IMR-90 (cell line): Measurements from ENCODE around the gene TSR2. TPM values are rescaled to one million over a fixed set of nuclear protein-coding genes. Genes with fewer than 3 reads are reported as not detected.

ENCODE experiments used
- ATAC-seq: fragments of 200-7000 bp; cut with Tn5 transposase; 2 replicates; pipeline ENCODE4 v1.9.1; 2020; ENCODE audit warnings: low read depth, mild to moderate bottlenecking, moderate library complexity
- BruUV-seq: library from RNA; stranded (reverse); fragments of 400-500 nt; replicated peaks from 2 replicates; lab custom pipeline; 2021; lab: Mats Ljungman, UMichigan
- CTCF ChIA-PET: fragments of 300-600 bp; formaldehyde crosslinking; extraction: SDS; loops from one replicate; lab custom pipeline; 2021; ENCODE audit warnings: antibody characterized with exemption; lab: Yijun Ruan, JAX
- POLR2A ChIA-PET: fragments of 300-600 bp; sonication (Branson Sonifier 250); formaldehyde crosslinking; loops from one replicate; lab custom pipeline; 2022; ENCODE audit warnings: antibody characterized with exemption; ENCODE audit not compliant: unreplicated experiment; lab: Charles Lee
- DNase-seq: peaks from one replicate; pipeline ENCODE4 v3.0.0; 2013
- H2AFZ ChIP-seq: replicated peaks from 2 replicates; pipeline ENCODE3; 2013; ENCODE audit warnings: low read length, mild to moderate bottlenecking; ENCODE audit not compliant: poor library complexity
- H2AK5ac ChIP-seq: 2 replicates; pipeline ENCODE4 v1.6.1; 2013; ENCODE audit warnings: low read depth, low read length, inconsistent platforms
- H2AK9ac ChIP-seq: replicated peaks from 2 replicates; pipeline ENCODE3; 2013; ENCODE audit warnings: mild to moderate bottlenecking, low read depth, low read length, moderate library complexity; ENCODE audit not compliant: poor library complexity
- H2BK120ac ChIP-seq: 2 replicates; pipeline ENCODE4 v1.6.1; 2013; ENCODE audit warnings: low read depth, low read length, inconsistent platforms
- H2BK15ac ChIP-seq: 3 replicates; pipeline ENCODE4 v1.6.1; 2013; ENCODE audit warnings: low read depth, low read length, inconsistent platforms
- H2BK20ac ChIP-seq: 2 replicates; pipeline ENCODE4 v1.6.1; 2013; ENCODE audit warnings: low read depth, mild to moderate bottlenecking, inconsistent platforms, low read length, moderate library complexity
- H2BK5ac ChIP-seq: 2 replicates; pipeline ENCODE4 v1.6.1; 2013; ENCODE audit warnings: mild to moderate bottlenecking, low read depth, low read length, inconsistent platforms; ENCODE audit not compliant: poor library complexity, severe bottlenecking
- H3K14ac ChIP-seq: replicated peaks from 2 replicates; pipeline ENCODE4 v1.6.1; 2013; ENCODE audit warnings: low read depth, low read length, inconsistent platforms
- H3K18ac ChIP-seq: 2 replicates; pipeline ENCODE4 v1.6.1; 2013; ENCODE audit warnings: low read depth, low read length, control low read depth
- H3K23ac ChIP-seq: 2 replicates; pipeline ENCODE4 v1.6.1; 2013; ENCODE audit warnings: low read depth, low read length, inconsistent platforms
- H3K27ac ChIP-seq: 2 replicates; pipeline ENCODE4 v1.5.1; 2013; ENCODE audit warnings: mild to moderate bottlenecking, control low read depth, low read length; ENCODE audit not compliant: insufficient read depth
- H3K27me3 ChIP-seq: 2 replicates; pipeline ENCODE4 v1.6.1; 2013; ENCODE audit warnings: low read length; ENCODE audit not compliant: control insufficient read depth, insufficient read depth
- H3K36me3 ChIP-seq: 2 replicates; pipeline ENCODE4 v1.6.1; 2013; ENCODE audit warnings: low read length, mixed read lengths; ENCODE audit not compliant: control insufficient read depth, insufficient read depth
- H3K4ac ChIP-seq: 2 replicates; pipeline ENCODE4 v1.6.1; 2013; ENCODE audit warnings: low read depth, low read length, inconsistent platforms
- H3K4me1 ChIP-seq: 2 replicates; pipeline ENCODE4 v1.6.1; 2013; ENCODE audit warnings: low read length, mixed read lengths; ENCODE audit not compliant: control insufficient read depth, insufficient read depth
- H3K4me2 ChIP-seq: 2 replicates; pipeline ENCODE4 v1.6.1; 2013; ENCODE audit warnings: low read depth, mild to moderate bottlenecking, control low read depth, low read length, moderate library complexity
- H3K4me3 ChIP-seq: 2 replicates; pipeline ENCODE4 v1.5.1; 2013; ENCODE audit warnings: low read depth, mild to moderate bottlenecking, control low read depth, low read length, moderate library complexity; ENCODE audit not compliant: insufficient read depth
- H3K56ac ChIP-seq: 2 replicates; pipeline ENCODE4 v1.6.1; 2013; ENCODE audit warnings: low read length, inconsistent platforms; ENCODE audit not compliant: insufficient read depth; ENCODE audit errors: extremely low read depth
- H3K79me1 ChIP-seq, 2 experiments: 2 replicates each; pipeline ENCODE4 v1.6.1; 2013; ENCODE audit warnings: low read length in 2 of 2, inconsistent platforms in 1 of 2, low read depth in 1 of 2
- H3K9ac ChIP-seq: 2 replicates; pipeline ENCODE4 v1.6.1; 2013; ENCODE audit warnings: low read depth, low read length, control low read depth
- H3K9me1 ChIP-seq: 2 replicates; pipeline ENCODE4 v1.6.1; 2013; ENCODE audit warnings: low read length, inconsistent platforms; ENCODE audit not compliant: insufficient read depth
- H3K9me3 ChIP-seq: 2 replicates; pipeline ENCODE4 v1.6.1; 2013; ENCODE audit warnings: low read length; ENCODE audit not compliant: control insufficient read depth, insufficient read depth
- H4K20me1 ChIP-seq: 2 replicates; pipeline ENCODE4 v1.6.1; 2013; ENCODE audit warnings: low read length, inconsistent platforms; ENCODE audit not compliant: insufficient read depth
- H4K5ac ChIP-seq: 2 replicates; pipeline ENCODE4 v1.6.1; 2013; ENCODE audit warnings: mild to moderate bottlenecking, low read depth, low read length, control low read depth
- H4K8ac ChIP-seq, 2 experiments: 2 replicates each; pipeline ENCODE4 v1.6.1; 2013; ENCODE audit warnings: low read depth in 2 of 2, low read length in 2 of 2, control low read depth in 1 of 2, inconsistent platforms in 1 of 2
- H4K91ac ChIP-seq: 2 replicates; pipeline ENCODE4 v1.6.1; 2013; ENCODE audit warnings: low read depth, low read length, inconsistent platforms; ENCODE audit not compliant: insufficient read depth
- CEBPB ChIP-seq: IDR thresholded peaks from 2 replicates; pipeline ENCODE4 v1.6.1; 2012; ENCODE audit warnings: low read depth, low read length, improper control_type of control experiment
- RAD21 ChIP-seq: IDR thresholded peaks from 2 replicates; pipeline ENCODE4 v1.6.1; 2012; ENCODE audit warnings: low read length, improper control_type of control experiment
- SMC3 ChIP-seq: fragments of 150-350 bp; IDR thresholded peaks from 2 replicates; pipeline ENCODE4 v1.6.1; 2016; ENCODE audit warnings: low read depth, mild to moderate bottlenecking, antibody characterized with exemption, low read length, moderate library complexity
- WGBS, 2 experiments: methylation state at CpG; one replicate each; pipeline versions ENCODE4 v1.1.5 to v1.1.7; 2013; ENCODE audit warnings: missing lambda C conversion rate in 2 of 2; ENCODE audit not compliant: insufficient read length in 1 of 2; ENCODE audit errors: extremely low coverage in 2 of 2; 5-methylcytosine and 5-hydroxymethylcytosine counted together
- dilution Hi-C: fragments of 300-500 bp; cut with HindIII; formaldehyde crosslinking; loops from one replicate; pipeline ENCODE4 v1.14.3; 2018; ENCODE audit warnings: low sequenced_read_pairs; ENCODE audit not compliant: unreplicated experiment
- in situ Hi-C: fragments of 300-500 bp; cut with MboI; formaldehyde crosslinking; loops from 3 replicates; pipeline ENCODE4 v1.14.3; 2019; ENCODE audit warnings: low sequenced_read_pairs, inconsistent platforms, mixed read lengths
- intact Hi-C: fragments of 100-400 bp; cut with micrococcal nuclease; formaldehyde crosslinking; loops from 2 replicates; pipeline ENCODE4 v1.10.0; 2022
- polyA plus RNA-seq, 3 experiments: library from polyadenylated mRNA; depleted of rRNA; stranded (reverse); fragments of >200 nt; gene quantifications; 2 replicates each; pipeline ENCODE4 v1.2.3, GENCODE V29; 2012; ENCODE audit warnings: low replicate concordance in 1 of 3
- total RNA-seq: library from RNA; depleted of rRNA; stranded (reverse); fragments of >200 nt; gene quantifications from 2 replicates; pipeline ENCODE4 v1.2.3, GENCODE V29; 2012
- TF ChIP-seq, protein P1 (sequence below): conservative IDR thresholded peaks from 2 replicates; pipeline ENCODE4 v1.5.1; 2012; ENCODE audit warnings: mild to moderate bottlenecking, low read depth, low read length, improper control_type of control experiment

Gene TSR2
- total and polyA plus RNA-seq, 2 of the 4 experiments (the other 2 are of a cell fraction): 8.8 to 22.1 TPM

DNA sequence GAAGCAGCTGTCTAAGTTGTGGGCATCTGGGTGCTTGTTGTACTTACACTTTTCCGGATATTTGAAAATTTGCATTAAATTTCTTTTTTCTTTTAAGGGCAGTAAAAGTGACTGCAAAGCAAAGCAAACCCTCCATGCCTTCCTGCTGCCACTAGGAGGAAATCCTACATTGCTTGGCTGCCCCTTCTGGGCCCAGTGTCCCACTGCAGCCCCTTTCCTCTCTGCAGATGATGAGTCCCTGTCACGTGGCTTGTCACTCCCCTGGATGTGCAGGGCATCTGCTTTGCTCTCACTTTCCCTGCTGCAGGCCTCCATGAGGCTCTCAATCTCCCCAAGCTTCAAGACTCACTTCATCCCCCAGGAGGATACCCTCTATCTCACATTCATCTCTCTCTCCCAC lies 12.7 kb downstream of the TSR2 start:
- Histone ChIP-seq H3K4me3 (no peak overlapping the region), H3K79me1 (no peaks in the 10 kb centered on the region), H2AFZ (no peak overlapping the region), H3K23ac (no peak overlapping the region), H3K4me2 (no peak overlapping the region), H2BK20ac (no peak overlapping the region), H2AK9ac (no peak overlapping the region), H4K5ac (no peak overlapping the region), H3K9ac (no peak overlapping the region), H3K9me3 (no peaks in the 10 kb centered on the region), H3K4ac (no peak overlapping the region), H3K18ac (no peak overlapping the region), H3K14ac (no peak overlapping the region), H3K27me3 (no peaks in the 10 kb centered on the region), H3K27ac (no peak overlapping the region), H3K4me1 (no peaks in the 10 kb centered on the region), H3K56ac (no peak overlapping the region), H2BK5ac (no peak overlapping the region), H3K9me1 (no peaks in the 10 kb centered on the region), H4K8ac (no peak overlapping the region), H4K20me1 (no peaks in the 10 kb centered on the region), H2BK15ac (no peak overlapping the region), H3K36me3 (peaks cover 17% of the 10 kb centered on the region), H2AK5ac (no peak overlapping the region), H4K91ac (no peak overlapping the region), H2BK120ac (no peak overlapping the region)
- 0% methylated on average over 1 of the region's 2 CpGs; no CpG with 5 or more reads in 1 of the 2 experiments for WGBS, 2 experiments
- no peak for TF ChIP-seq CEBPB
- TF ChIP-seq SMC3: 0 out of 2 replicates have a peak, but pooled peaks have one; percentile 6
- peak; percentile 37 for TF ChIP-seq RAD21
- TF ChIP-seq, protein P1, sequence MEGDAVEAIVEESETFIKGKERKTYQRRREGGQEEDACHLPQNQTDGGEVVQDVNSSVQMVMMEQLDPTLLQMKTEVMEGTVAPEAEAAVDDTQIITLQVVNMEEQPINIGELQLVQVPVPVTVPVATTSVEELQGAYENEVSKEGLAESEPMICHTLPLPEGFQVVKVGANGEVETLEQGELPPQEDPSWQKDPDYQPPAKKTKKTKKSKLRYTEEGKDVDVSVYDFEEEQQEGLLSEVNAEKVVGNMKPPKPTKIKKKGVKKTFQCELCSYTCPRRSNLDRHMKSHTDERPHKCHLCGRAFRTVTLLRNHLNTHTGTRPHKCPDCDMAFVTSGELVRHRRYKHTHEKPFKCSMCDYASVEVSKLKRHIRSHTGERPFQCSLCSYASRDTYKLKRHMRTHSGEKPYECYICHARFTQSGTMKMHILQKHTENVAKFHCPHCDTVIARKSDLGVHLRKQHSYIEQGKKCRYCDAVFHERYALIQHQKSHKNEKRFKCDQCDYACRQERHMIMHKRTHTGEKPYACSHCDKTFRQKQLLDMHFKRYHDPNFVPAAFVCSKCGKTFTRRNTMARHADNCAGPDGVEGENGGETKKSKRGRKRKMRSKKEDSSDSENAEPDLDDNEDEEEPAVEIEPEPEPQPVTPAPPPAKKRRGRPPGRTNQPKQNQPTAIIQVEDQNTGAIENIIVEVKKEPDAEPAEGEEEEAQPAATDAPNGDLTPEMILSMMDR: peak; percentile 35
- DNase-seq: peak; percentile 8
- dilution Hi-C loops: no loop called here
- no TSS peak for BruUV-seq
- peak; percentile 27; the same call in 1 of the 2 replicates for ATAC-seq
- in situ Hi-C loops: no loop called here
- intact Hi-C loops: no loop called here
- CTCF ChIA-PET: interaction anchor here (0.6 kb wide), 1 partner anchor 115 kb away, joined by 3 read pairs; no protein-coding TSS in a partner anchor
- POLR2A ChIA-PET: no interaction called here
